Activated CD4-positive, alpha-beta T cell treated with anti-CD3 and anti-CD28 coated beads, Interleukin-2, Interleukin-4, amounts not matched to agents 100 ng/mL and 50 ng/mL, durations not matched to agents 16 hours and 8 hours (primary cell): ENCODE results near the gene EPB42.
A peak's percentile ranks its signal among the peaks of the same experiment; 100 is the strongest.

Source experiments
- DNase-seq: peaks from one replicate; pipeline ENCODE4 v3.0.0-alpha.2; 2020; ENCODE audit warnings: low spot score

Gene EPB42

DNA sequence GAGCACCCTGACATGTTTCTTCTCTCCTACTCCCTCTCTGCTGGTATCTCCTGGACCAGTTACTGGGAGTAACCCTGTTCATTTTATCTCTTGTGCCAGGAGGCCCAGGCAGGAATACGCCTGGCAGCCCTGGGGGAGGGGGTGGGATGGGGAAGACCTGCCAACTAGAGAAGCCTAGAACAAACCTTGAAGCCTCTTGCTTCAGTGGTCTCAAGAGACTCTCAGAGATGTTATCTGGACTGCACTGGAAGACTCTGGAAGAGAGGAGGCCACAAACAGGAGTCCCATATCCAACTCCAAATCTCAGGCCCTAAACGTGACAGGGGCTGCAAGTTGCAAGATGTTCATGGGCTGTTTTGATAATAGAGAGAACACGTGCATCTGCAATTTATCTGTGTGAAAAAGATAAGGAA, at the start of gene EPB42:
Gene EPB42 (minus strand): TSS at position 28 of the 413 bp plus-strand sequence. CDS start 193 bp downstream, outside the sequence.
- no peak for DNase-seq

DNA sequence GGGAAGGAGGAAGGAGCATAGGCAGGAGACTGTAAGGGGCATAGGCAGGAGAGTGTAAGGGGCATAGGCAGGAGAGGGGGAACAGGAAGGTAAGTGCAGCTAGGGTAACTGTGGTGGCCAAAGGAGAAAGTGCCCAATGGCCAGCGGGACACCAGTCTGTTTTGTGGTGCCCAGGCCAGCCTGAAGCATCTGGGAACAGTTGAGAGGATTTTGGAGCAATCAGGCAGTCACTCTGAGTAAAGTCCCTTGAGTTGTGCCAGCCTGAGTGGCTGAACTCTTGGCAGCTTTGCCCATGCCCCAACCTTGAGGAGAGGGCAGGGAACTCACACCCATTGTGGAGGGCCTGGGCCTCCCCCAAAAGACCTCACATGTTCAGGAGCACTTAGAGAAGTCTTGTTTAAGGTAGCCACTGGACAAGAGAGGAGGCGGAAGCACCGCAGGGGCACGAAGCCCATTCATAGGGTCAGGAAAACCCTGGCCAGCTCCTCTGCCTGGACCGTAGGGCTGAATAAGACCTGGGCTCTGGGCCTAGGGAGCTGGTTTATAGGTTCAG, 49.4 kb upstream of the EPB42 start:
- no peak for DNase-seq

DNA sequence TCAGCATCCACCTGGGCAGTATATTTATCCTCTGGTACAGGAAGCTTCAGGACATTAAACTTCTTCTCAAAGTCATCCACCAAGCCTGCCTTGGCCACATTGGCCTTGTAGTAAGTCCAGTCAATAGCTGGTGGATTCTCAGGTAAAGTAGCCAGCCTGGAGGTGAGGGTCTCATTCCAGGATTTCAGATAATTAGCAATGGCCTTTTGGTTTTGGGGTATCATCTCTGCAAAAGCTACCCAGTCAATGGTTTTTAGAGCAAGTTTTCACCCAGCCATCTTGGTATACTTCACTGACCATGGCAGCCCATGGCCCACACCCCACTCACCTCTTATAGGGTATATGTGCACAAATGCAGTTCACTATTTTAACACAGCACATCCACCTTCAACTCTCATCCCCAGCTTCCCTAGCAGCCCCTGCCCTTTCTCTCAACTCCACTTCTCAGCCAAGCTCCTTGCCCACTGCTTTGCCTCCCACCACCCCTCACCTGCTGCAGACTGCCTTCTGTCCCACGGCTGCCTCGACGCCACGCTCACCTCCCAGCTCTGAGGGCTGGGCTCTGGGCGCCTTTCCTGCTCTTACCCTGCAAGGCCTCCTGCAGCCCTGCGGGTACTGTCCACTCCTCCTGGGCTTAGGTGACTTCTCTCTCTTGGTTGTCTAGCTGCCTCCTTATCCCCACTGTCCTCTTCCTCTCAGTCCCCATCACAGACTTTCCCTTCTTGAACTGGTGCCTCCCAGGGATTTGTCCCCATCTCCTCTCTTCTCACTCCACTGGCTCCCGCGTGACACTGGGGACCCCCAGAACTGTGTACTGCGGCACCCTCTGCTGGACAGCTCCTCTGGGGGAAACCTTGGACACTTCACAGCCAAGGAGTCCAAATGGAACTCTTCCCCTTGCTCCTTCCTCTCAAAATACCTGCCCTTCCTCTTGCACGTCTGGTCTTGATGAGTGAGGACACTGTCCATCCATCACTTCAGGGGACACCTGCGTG, 47.6 kb upstream of the EPB42 start:
- peak; percentile 19 for DNase-seq

DNA sequence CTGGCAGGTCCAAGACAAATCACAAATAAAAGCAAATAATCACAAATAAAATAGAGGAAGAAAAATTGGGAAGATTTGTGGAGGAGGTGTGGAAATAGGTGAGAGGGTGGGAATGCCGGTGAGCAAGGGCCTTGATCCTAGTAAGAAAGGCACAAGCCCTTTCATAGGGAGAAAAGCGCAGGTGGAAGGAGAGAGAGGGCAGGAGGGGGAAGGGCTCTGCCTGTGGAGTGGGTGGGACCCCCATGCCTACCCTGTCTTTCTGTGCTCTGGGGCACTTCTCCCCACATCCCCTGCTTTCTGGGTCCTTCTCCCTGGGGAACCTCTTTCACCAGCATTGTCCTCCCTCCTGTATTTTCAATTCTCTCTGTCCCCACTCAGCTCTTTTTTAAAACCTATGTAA, 46.6 kb upstream of the EPB42 start:
- DNase-seq: no peak

DNA sequence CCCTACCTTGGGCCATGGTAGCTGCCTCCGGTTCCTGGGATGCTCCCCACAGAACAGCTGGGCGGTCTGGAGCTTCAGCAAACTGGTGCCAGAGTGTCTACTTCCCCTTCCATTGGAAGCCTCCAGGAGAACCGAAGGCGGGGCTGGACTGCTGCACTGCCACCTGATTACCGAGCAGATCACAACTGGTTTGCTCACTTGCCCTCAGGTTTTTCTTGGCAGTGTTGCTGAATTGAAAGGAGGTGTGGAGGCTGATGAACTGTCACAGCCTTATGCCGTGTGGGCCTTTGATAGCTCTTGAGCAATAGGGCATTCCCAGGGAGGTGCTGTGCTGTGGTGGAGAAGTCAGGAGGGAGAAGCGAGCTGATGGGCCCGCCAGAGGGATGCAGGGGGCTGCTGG, 46.0 kb upstream of the EPB42 start, which contains the start of gene TGM5:
Gene TGM5 (minus strand): TSS at position 95 of the 400 bp plus-strand sequence. CDS start 79 bp downstream, at position 16.
- DNase-seq: no peak

DNA sequence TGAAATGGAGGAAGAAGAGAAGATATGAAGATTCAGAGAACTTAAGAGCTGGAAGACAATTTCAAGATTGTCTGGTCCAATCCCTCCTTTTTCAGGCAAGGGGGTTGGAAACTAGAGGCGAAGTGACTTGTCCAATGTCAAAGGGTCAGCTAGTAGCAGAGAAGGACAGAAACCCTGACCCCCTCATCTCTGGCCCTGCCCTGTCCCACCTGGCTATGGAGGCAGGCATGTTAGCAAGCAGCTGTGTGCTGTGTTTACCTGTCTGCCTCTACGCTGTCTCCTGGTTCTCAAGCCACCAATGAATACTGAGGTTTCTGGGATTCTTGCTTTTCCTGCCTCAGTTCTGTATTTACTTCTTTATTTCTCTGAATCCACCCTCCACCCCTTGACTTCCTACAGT, 45.6 kb upstream of the EPB42 start:
- DNase-seq: no peak

DNA sequence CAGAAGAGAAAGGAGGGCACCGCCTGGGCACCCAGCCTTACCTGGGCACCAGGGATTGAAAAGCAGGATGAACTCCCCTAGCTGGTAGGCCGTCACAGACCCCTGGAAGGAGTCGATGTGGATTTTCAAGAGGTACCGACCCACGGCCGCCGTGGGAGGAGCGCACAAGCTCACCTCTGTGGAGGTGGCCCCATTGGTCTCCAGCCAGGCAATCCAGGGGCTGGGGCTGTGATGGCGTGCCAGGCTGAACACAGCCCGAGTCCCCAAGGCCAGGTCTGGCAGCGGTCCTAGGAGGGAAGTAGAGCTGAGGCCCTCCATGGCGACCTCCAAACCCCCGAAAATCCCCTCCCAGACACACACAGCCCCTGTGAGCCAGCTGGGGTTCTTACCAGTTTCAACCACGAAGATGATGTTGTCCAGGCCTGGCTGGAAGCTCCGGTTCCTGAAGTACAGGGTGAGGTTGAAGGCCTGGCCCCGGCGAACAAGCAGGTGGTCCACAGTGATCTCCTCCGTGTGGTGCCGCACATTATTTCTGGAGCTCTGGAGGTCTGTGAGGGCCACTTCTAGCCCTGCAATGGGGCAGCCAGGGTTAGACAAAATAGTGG, 39.3 kb upstream of the EPB42 start:
- DNase-seq: no peak

DNA sequence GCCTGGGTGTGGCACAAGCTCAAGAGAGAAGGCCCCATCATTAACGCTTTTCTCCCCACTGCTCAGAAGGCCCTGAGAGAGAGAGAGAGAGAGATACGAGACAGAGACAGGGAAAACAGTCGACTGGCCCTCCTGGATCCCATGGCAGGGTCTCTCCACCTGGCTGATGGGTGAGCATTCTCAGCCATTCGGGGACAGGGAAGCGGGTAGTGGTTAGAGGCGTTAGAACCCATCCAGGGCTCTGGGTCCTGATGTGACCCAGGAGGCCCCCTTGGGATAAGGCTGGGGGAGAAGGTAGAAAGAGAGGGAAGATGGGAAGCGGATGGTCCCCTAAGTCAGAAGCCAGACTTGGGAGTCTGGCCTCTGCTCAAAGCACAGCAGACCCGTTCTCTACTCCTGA, 38.0 kb upstream of the EPB42 start:
- no peak for DNase-seq

DNA sequence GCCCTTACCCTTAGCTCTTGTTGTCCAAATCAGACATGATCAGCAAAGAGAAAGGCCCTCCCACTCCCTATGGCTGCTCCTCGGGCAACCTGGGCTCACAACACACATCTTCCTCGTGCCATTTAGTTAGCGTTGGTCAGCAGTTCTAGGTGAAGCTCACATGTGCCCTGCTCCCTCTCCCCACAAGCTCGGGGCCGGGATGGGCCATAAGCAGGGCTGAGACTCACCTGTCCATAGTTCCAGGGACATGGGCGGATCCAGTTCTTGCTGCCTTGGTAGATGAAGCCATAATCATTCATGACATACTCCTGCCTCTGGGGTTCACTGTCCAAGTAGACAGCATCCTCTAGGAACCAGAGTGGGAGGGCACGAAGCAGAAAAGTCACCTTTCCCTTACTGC, 35.5 kb upstream of the EPB42 start:
- no peak for DNase-seq

DNA sequence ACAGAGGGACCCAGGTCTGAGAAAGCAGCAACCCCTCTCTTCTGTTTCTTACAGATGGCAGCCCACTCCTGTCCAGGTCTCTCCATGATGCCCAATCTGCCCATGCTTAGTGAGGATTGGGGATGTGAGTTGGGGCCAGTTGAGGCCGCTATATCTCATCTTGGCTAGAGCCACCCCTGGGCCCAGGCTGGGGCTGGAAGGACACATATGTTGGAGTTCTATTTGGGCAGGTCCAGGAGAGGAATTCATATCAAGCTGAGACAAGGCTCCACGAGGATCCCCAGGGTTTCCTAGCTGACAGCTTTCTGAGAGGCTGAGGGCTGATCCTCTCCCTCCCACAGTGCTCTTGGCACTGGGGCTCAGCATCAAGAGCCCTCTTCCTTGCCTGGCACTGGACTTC, 34.6 kb upstream of the EPB42 start:
- DNase-seq: no peak

DNA sequence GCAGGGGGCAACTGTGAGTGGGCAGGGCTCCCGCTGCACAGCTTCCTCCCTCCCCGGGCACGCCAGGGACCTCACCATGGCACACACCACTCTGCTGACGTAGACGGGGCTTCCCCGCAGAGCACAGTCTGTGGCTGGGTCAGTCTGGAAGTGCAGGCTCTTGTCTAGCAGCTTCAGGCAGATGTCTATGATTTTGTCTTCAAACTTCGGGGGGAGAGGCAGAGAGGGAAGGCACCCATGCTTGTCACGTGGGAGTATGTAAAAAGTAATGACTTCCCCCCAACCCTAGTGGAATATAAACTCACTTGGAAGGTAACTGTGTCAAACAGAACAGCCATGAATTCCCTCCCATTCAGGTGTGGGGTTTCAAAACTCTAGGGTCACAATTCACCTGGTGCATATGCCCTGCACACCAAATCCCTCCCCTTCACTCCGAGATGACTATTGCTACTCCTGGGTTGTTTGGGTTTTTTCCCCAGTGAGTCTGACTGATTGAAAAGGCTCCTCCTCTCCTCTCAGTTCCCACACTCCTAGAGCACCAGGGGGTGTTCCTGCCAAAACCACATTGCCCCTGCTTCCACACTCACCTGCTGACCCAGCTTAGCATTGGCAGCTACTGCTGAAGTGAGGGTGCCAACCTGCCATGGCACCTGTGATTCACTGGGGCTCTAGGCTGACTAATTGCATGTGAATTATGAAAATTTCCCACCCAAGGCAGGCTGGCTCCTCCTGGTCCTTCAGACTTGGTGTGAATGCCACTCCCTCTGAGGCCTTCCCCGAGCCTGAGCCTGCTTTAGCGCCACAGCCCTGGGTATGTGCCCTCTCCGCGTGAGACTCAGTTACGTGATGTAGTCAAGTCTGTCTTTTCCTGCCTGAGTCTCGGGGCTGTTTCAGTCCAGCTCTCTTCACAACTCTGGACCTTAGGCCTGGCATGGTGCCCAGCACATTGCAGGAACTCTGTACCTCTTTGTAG, 32.9 kb upstream of the EPB42 start:
- peak; percentile 54 for DNase-seq

DNA sequence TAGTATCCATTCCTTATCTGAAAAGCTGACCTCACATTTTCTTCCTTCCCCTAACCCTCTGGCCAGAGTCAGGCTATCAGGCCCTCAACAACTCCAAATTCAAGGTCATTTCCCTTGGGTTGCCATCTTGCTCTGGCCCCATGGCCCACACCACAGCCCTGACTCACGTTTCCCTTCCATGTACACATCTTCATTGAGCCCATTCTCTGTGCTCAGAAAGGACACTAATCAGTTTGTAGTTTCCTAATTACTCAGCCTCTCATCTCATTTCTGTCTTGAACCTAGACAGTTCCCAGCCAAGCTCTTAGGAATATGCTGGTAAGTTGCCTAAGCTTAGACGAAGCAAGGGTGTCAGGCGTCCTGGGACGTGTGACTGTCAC, 31.0 kb upstream of the EPB42 start:
- DNase-seq: peak; percentile 66

DNA sequence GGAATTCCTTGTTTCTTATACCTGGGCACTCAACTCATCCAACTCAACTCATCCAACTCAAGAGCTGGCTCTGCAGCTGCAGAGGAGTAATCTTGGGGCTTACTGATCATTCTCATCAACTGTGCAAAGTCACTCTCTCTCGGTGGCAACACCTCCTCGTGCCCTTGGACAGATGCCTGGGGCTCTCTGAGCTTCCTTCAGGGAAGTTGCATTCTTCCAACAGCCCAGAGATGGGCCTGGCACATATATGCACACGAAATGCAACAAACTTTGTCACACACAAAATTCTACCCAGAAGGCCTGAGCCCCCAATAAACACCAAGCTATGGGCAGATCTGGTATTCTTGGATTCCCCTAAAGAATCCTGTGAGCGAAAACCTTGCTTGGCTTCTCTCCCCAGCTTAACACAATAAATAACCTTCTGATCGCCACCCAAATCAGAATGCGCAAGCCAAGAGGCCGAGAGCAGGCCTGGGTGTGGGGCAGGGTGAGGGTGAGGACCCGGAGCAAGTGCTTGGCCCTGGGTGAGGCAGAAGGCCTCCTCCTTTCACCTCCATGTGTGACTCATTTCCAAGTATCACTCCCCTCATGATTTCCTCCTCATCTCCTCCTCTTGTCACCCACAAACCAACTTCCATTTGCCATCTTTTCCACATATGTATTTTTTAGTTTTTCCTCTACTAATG, 30.5 kb upstream of the EPB42 start:
- peak; percentile 50 for DNase-seq

DNA sequence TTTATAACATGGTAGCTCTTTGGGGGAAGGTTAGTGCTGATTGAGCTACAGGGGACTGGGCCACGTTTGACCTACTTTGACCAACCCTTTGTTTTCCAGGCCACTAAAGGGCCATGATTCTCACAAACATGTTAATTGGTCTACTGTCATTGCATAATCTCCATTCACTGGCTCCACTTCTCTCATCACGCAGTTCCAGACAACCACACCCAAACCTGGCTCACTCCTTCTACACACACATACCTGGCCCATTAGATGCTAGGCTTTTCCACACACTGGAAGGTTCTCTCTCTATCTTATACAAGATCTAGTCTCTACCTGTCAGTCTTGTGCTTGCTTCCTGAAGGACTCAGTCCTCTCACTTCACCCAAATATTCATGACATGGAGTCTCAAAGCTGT, 30.0 kb upstream of the EPB42 start:
- DNase-seq: no peak

DNA sequence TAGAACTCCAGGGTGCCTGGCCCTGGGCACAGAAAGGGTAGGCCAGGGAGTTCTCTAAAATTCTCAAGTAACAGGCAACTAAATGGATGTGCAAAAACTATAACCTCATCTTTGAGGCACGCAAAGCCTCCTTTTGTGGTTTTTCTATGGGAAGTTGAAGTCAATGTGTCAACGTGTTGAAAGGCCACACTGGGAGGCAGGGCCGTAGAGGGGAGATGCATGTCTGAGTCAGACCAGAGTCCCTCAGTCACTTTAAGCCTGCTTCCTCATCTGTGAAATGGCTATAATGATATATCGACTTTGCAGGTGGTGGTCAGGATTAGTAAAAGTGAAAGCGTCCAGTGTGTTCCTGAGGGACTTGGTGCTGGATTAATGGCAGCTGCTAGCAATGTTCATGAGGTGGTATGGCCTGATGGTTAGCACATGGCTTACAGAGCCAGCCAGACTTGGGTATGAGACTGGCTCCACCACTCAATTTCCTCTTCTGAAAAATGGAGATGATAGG, 28.9 kb upstream of the EPB42 start:
- peak; percentile 73 for DNase-seq

DNA sequence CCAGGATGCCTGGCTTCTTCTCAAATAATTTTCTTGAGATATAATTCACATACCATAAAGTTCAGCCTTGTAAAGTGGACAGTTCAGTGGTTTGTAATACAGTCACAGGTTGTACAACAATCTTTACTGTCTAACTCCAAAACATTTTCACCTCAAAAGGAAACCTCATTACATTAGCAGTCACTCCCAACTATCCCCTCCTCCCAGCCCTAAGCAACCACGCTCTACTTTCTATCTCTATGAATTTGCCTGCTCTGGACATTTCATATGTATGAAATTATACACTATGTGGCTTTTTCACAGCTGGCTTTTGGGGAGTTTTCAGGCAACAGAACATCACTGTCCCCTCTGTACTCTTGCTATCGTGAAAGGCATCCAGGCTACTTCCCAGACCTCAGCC, 28.4 kb upstream of the EPB42 start:
- no peak for DNase-seq

DNA sequence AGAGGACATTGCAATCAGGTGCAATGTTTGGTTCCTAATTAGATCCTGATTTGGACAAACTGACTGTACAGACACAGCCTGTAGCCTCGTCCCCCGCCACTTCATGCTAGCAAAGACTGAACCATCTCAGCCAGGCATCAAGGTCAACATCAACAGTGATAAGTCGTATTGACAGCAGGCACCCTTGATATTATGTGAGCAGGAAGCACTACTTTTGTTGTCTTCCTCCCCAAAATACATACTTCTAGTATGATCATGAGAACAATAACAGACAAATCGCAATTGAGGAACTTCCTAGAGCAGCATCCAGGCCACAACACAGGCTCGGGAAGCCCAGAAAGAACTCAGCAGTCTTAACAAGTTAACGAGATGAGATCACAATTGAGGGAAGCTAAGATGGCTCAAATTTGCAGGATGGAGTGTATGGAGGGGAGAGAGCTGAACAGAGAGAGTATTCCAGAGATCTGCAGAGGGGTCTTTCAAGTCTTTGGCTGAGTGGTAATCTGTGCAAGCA, 25.5 kb upstream of the EPB42 start:
- DNase-seq: no peak

DNA sequence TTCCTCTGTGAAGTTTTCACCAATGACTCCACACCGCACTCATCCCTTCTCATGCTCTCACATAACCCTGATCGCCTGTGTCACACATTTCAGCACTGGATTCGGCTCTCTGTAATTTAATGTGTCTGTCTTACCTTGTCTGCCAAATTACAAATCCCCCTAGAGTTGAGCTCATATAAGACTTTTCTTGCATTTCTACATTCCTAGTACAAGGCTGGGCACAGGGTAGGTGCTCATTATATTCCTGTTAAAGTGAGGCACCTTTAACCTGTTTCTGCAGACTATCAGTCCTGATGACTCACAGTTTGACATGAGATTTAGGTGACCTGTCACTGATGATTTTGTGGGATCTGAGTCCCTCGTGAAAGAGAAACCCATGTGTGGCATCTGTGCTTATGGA, 23.3 kb upstream of the EPB42 start:
- DNase-seq: no peak

DNA sequence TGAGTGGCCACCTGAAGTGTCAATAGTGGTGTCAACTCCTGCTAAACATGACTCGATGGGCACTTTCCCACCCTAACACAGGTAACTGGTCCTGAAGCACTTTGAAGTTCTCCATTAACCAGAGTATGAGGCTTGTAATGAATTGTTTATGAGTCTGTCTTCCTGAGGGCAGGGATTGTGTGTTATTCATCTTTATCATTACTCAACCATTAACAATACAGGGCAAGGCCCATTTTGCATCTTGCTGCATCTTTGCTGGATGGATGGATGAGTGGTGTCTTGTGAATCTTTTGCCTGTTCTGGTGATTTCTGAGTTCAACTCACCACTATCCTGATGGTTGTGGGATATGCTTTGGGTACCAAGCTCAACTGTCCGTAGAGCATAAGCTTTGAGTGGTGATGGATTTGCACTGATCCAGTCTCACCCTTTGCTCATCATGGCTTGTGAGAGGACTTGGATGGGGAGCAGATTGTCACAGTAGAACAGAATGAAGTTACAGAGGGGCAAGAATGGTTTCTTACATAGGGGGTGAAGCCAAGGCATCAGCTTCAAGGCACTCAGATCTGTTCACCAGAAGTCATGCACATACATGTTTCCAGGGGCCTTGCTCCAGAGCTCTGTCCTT, 22.3 kb upstream of the EPB42 start:
- no peak for DNase-seq

DNA sequence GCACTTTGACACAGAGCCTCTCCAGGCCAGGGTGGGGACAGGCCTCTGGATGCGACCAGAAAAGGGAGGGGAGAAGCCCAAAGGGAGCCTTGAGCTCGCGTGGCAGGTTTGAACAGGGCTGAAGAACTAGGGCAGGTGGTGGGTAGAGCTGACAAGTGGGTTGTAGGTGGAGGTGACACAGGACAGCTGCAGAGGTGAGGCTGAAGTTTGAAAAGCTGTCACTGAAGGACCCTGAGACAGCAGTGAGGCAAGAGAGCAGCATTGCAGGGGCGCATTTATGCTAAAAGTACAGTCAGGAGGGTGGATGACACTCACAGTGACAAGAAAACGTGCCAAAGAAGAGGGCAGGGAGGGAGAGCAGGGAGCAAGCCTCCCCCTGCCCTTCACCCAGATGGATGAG, 21.8 kb upstream of the EPB42 start:
- DNase-seq: no peak
